Neutrophil (primary cell): ENCODE results near the gene NAIF1.
A peak's percentile ranks its signal among the peaks of the same experiment; 100 is the strongest.

ENCODE experiments used
- H3K27ac ChIP-seq: fragments of 200-600 bp; sonication (generic); 2 replicates; pipeline ENCODE4 v1.5.1; 2016; ENCODE audit warnings: mild to moderate bottlenecking, moderate library complexity
- H3K27me3 ChIP-seq: fragments of 200-600 bp; sonication (generic); 2 replicates; pipeline ENCODE4 v1.6.0; 2016; ENCODE audit warnings: mild to moderate bottlenecking
- H3K36me3 ChIP-seq: fragments of 200-600 bp; sonication (generic); 2 replicates; pipeline ENCODE4 v1.5.1; 2017
- H3K4me1 ChIP-seq, 2 experiments: fragments of 200-600 bp in 1 of 2; sonication (generic) in 1 of 2; 1 replicate in 1 of 2; 2 replicates in 1 of 2; pipeline versions ENCODE4 v1.5.1 to v1.6.1; 2013 to 2016; ENCODE audit warnings: low read depth in 1 of 2, low read length in 1 of 2, mild to moderate bottlenecking in 1 of 2, moderate library complexity in 1 of 2; ENCODE audit not compliant: control insufficient read depth in 1 of 2, insufficient read depth in 1 of 2
- H3K4me3 ChIP-seq, 2 experiments: fragments of 200-600 bp in 1 of 2; sonication (generic) in 1 of 2; 1 replicate in 1 of 2; 2 replicates in 1 of 2; pipeline ENCODE4 v1.5.1; 2013 to 2016; ENCODE audit warnings: low read depth in 1 of 2, low read length in 1 of 2, mild to moderate bottlenecking in 1 of 2, moderate library complexity in 1 of 2
- H3K9me3 ChIP-seq: fragments of 200-600 bp; sonication (generic); 2 replicates; pipeline ENCODE4 v1.5.1; 2016
- TF ChIP-seq, protein P1 (sequence below): fragments of 200-600 bp; sonication (generic); IDR thresholded peaks from 2 replicates; pipeline ENCODE4 v1.5.1; 2016; ENCODE audit warnings: antibody characterized with exemption

The NAIF1 gene

GRCh38 chr9:128070874-128071273, 3.8 kb upstream of the NAIF1 start:
- H3K36me3 ChIP-seq = no peaks in the 10 kb centered on the region
- peaks cover 66 to 72% of the 10 kb centered on the region in 2 experiments for H3K4me1 ChIP-seq
- no peak overlapping the region for H3K4me3 ChIP-seq
- peak overlapping the region; percentile 37 for H3K27ac ChIP-seq
- TF ChIP-seq, protein P1, sequence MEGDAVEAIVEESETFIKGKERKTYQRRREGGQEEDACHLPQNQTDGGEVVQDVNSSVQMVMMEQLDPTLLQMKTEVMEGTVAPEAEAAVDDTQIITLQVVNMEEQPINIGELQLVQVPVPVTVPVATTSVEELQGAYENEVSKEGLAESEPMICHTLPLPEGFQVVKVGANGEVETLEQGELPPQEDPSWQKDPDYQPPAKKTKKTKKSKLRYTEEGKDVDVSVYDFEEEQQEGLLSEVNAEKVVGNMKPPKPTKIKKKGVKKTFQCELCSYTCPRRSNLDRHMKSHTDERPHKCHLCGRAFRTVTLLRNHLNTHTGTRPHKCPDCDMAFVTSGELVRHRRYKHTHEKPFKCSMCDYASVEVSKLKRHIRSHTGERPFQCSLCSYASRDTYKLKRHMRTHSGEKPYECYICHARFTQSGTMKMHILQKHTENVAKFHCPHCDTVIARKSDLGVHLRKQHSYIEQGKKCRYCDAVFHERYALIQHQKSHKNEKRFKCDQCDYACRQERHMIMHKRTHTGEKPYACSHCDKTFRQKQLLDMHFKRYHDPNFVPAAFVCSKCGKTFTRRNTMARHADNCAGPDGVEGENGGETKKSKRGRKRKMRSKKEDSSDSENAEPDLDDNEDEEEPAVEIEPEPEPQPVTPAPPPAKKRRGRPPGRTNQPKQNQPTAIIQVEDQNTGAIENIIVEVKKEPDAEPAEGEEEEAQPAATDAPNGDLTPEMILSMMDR = no peak
- no peaks in the 10 kb centered on the region for H3K27me3 ChIP-seq
- no peaks in the 10 kb centered on the region for H3K9me3 ChIP-seq

- TF ChIP-seq, protein P1 = no peak
- Histone ChIP-seq H3K4me1 (peaks cover 75 to 77% of the 10 kb centered on the region in 2 experiments), H3K36me3 (peaks cover 3% of the 10 kb centered on the region), H3K27ac (peak overlapping the region; percentile 96), H3K4me3 (peak overlapping the region; percentile 84 to 98), H3K9me3 (no peaks in the 10 kb centered on the region), H3K27me3 (no peaks in the 10 kb centered on the region)
Observed at GRCh38 chr9:128068386-128069205, 1.5 kb upstream of the NAIF1 start.

DNA sequence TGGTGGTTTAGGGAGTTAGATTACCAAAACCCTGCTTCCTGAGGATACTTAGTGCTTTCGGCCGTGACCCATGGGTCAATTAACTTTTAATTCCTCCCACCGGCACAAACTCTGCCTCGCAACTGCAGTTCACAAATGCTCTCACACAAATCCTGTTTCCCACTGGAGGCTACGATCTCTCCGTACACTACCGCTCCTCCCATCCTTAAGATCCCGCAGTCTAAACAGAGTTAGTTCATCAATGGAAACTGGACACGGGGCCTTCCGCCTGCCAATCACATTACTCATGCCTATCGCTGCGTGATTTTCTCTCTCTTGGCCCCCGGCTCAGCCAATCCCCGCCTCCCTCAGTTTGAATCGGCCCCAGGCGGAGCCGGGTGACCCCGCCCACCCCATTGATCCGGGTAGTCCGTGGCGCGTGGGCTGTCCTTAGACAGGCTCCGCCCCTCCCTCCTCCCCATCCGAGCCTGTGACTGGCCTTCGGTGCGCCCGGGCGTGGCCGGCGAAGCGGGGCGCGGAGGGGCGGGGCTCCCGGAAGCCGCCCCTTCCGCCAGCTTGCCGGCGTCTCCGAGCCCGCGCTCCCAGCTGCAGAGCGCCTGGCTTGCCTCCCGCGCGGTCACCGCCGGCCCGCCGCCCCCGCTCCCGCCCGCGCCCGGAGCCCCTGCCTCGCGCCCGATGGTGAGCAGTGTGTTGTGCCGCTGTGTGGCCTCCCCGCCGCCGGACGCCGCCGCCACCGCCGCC, 695 bp upstream of the NAIF1 start, which contains the start of gene SLC25A25:
SLC25A25 (plus strand) TSS at position 588 of the 741 bp plus-strand sequence; CDS start at position 676, 88 bp downstream.
- no peaks in the 10 kb centered on the region for H3K9me3 ChIP-seq
- TF ChIP-seq, protein P1 = peak; percentile 20
- H3K27ac ChIP-seq = peak within 1 kb of the TSS; percentile 96
- no peaks in the 10 kb centered on the region for H3K27me3 ChIP-seq
- peaks cover 75 to 77% of the 10 kb centered on the region in 2 experiments for H3K4me1 ChIP-seq
- H3K4me3 ChIP-seq = peak within 1 kb of the TSS; percentile 84 to 98
- peaks cover 11% of the 10 kb centered on the region for H3K36me3 ChIP-seq

DNA sequence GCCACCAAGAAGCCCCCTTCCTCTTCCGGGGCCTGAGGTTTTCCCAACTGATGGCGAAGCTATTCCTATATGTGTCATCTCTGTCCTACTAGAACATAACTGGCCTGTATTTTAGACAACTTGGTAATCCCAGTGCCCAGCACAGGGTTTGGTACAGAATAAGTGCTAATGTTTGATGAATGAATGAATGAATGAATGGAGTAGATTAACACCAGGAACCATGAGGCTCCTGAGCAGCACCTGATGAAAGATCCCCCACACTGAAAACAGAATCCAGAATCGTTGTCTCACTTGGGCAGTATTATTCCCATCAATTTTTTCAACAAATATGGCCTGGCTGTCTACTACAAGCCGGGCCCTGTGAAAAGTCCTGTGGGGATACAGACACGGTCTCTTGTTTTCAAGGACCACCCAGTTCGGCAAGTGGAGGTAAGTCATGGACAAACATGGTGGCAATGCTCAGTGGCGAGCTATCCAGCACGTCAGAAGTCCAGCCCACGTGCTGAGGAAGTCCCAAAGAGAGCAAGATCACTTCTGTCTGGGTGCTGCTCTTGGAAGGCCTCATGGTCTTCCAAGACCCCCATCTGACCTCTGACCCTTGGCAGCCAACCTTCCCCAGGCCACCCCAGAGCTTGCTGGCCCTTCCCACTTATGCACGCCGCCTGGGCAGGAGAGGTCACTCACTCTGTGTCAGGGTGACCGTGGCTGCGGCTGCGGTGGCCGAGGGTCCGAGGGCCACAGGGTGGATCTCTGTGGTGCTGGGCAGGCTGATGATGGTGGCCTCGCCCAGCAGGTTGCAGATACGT, 1.0 kb downstream of the NAIF1 start:
- Histone ChIP-seq H3K27ac (peak overlapping the region; percentile 96), H3K4me3 (peak overlapping the region; percentile 84 to 98), H3K27me3 (no peaks in the 10 kb centered on the region), H3K4me1 (peaks cover 74 to 77% of the 10 kb centered on the region in 2 experiments), H3K9me3 (no peaks in the 10 kb centered on the region), H3K36me3 (peaks cover 13% of the 10 kb centered on the region)
- TF ChIP-seq, protein P1 = no peak
